Endothelial cell (in vitro differentiated cells): ENCODE measurements around the gene SPAG17. TPM values are rescaled to one million over a fixed set of nuclear protein-coding genes. Genes with fewer than 3 reads are reported as not detected.

ENCODE experiments used
- DNase-seq: peaks from one replicate; pipeline ENCODE4 v3.0.0; 2021; ENCODE audit warnings: low spot score
- H3K27ac Mint-ChIP-seq: one replicate; pipeline ENCODE4 v1.8.0; 2021; ENCODE audit warnings: mixed read lengths, inconsistent platforms; ENCODE audit not compliant: unreplicated experiment
- H3K27me3 Mint-ChIP-seq: one replicate; pipeline ENCODE4 v1.8.0; 2021; ENCODE audit warnings: mild to moderate bottlenecking, moderate library complexity, mixed read lengths, inconsistent platforms; ENCODE audit not compliant: unreplicated experiment
- H3K36me3 Mint-ChIP-seq: one replicate; pipeline ENCODE4 v1.8.0; 2021; ENCODE audit warnings: mild to moderate bottlenecking, low read depth, mixed read lengths, inconsistent platforms; ENCODE audit not compliant: unreplicated experiment
- H3K4me1 Mint-ChIP-seq: one replicate; pipeline ENCODE4 v1.8.0; 2021; ENCODE audit warnings: mild to moderate bottlenecking, mixed read lengths, inconsistent platforms; ENCODE audit not compliant: unreplicated experiment
- H3K4me3 Mint-ChIP-seq: one replicate; pipeline ENCODE4 v1.8.0; 2021; ENCODE audit warnings: mild to moderate bottlenecking, mixed read lengths, inconsistent platforms; ENCODE audit not compliant: unreplicated experiment
- H3K9me3 Mint-ChIP-seq: one replicate; pipeline ENCODE4 v1.8.0; 2021; ENCODE audit warnings: mixed read lengths, inconsistent platforms; ENCODE audit not compliant: unreplicated experiment
- CTCF ChIP-seq: fragments of 200-600 bp; sonication (generic); IDR thresholded peaks from one replicate; pipeline ENCODE4 v1.5.0; 2021; ENCODE audit warnings: antibody characterized with exemption; ENCODE audit not compliant: unreplicated experiment
- total RNA-seq: library from RNA; stranded (reverse); fragmentation: NEBNext Ultra II Directional; extraction: Animal tissue kit (Norgen Biotek cat#: 25700); gene quantifications from one replicate; pipeline ENCODE4 v1.2.1, GENCODE V29; 2021; ENCODE audit not compliant: unreplicated experiment

Gene SPAG17
- total RNA-seq, 1 donor from 2014 or later, result 9.5 TPM

- Mint-ChIP-seq H3K27ac (no peak overlapping the region), H3K27me3 (no peaks in the 10 kb centered on the region), H3K9me3 (no peaks in the 10 kb centered on the region), H3K4me3 (no peak overlapping the region), H3K4me1 (peaks cover 3% of the 10 kb centered on the region), H3K36me3 (no peaks in the 10 kb centered on the region)
- TF ChIP-seq CTCF, result no peak
- no peak for DNase-seq
Observed at GRCh38 chr1:118007391-118007790, 177.6 kb downstream of the SPAG17 start.

DNA sequence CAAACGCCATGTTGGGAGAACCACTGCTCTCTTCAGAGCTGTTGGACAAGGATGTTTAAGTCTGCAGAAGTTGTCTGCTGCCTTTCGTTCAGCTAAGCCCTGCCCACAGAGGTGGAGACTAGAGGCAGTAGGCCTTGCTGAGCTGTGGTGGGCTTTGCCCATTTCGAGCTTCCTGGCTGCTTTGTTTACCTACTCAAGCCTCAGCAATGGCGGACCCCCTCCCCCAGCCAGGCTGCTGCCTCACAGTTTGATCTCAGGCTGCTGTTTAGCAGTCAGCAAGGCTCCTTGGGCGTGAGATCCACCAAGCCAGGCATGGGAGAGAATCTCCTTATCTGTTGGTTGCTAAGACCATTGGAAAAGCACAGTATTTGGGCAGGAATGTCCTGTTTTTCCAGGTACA lies 180.7 kb downstream of the SPAG17 start:
- H3K9me3 Mint-ChIP-seq, result no peaks in the 10 kb centered on the region
- H3K36me3 Mint-ChIP-seq, result no peaks in the 10 kb centered on the region
- no peak overlapping the region for H3K27ac Mint-ChIP-seq
- H3K4me1 Mint-ChIP-seq, result peaks cover 3% of the 10 kb centered on the region
- no peak overlapping the region for H3K4me3 Mint-ChIP-seq
- TF ChIP-seq CTCF, result no peak
- no peak for DNase-seq
- H3K27me3 Mint-ChIP-seq, result no peaks in the 10 kb centered on the region

- Mint-ChIP-seq H3K27ac (no peak overlapping the region), H3K4me3 (no peak overlapping the region), H3K9me3 (no peaks in the 10 kb centered on the region), H3K4me1 (peaks cover 6% of the 10 kb centered on the region), H3K36me3 (no peaks in the 10 kb centered on the region), H3K27me3 (peaks cover 2% of the 10 kb centered on the region)
- TF ChIP-seq CTCF, result no peak
- no peak for DNase-seq
Observed at GRCh38 chr1:117985973-117986372, 199.1 kb downstream of the SPAG17 start.

DNA sequence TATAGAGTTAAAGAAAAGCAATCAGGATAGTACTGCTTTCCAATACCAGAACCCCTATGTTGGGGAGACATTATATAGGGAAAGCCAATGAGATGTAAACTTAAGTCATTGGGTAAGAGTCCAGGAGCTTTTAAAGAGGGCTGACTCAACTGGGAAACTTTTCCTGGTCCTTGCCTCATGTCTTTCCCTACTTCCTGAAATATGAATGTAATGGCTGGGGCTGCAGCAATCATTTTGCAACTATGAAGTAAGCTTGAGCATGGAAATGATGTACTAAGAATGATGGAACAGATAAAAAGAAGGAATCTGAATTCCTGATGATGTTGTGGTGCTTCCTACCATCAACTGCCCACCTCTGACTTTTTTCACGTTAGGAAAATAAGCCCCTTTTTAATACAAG lies 199.8 kb downstream of the SPAG17 start:
- H3K9me3 Mint-ChIP-seq, result no peaks in the 10 kb centered on the region
- no peaks in the 10 kb centered on the region for H3K36me3 Mint-ChIP-seq
- H3K4me1 Mint-ChIP-seq, result peaks cover 6% of the 10 kb centered on the region
- DNase-seq, result no peak
- no peak overlapping the region for H3K4me3 Mint-ChIP-seq
- no peak for TF ChIP-seq CTCF
- no peak overlapping the region for H3K27ac Mint-ChIP-seq
- peaks cover 2% of the 10 kb centered on the region for H3K27me3 Mint-ChIP-seq

DNA sequence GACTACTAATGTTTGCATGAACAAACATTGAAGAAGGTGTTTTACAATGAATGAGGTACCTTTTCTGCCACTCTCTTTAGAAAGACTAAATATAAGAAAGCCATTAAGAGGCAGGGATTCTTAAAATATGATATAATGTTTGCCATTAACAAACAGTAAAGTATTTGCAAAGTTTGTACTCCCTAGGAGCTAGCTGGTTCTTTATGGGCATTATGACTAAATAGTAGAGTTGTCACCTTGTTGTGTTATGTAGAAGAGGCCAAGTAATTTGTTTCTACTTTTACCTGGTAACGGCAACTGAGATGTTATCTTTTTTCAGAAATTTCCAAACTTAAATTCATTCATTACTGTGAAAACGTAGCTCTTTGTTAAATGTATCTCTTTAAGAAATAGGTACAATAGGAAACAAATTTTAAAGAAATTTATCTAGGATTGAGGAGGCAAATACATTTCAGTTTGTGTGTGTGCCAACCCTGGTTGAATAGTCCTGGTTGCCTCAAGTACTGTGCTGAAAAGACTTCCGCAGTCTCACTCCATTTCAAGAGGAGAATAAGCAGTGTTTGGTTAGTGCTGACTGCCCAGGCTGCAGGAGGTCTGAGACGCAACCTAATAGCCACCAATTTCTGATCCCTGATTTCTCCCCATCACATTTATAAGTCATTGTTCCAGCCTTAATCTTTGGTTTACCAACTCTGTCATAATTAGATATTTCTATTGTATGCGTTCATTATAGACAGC lies 203.4 kb downstream of the SPAG17 start:
- no peak for TF ChIP-seq CTCF
- H3K9me3 Mint-ChIP-seq, result no peaks in the 10 kb centered on the region
- H3K36me3 Mint-ChIP-seq, result no peaks in the 10 kb centered on the region
- H3K27ac Mint-ChIP-seq, result no peak overlapping the region
- no peak overlapping the region for H3K4me3 Mint-ChIP-seq
- peaks cover under 1% of the 10 kb centered on the region for H3K4me1 Mint-ChIP-seq
- DNase-seq, result no peak
- H3K27me3 Mint-ChIP-seq, result no peaks in the 10 kb centered on the region
